Heart left ventricle (tissue), 13 donors: Measurements from ENCODE around the gene SBSN.

ENCODE experiments used
- CTCF ChIP-seq, 12 donors: fragments of 200-600 bp; sonication (generic) in 4 of 12; IDR thresholded peaks; one replicate each; pipeline versions ENCODE4 v1.5.0 to v1.8.0; 2018 to 2022; ENCODE audit warnings: antibody characterized with exemption in 12 of 12, mild to moderate bottlenecking in 5 of 12
- POLR2A ChIP-seq, 2 donors: fragments of 450-650 bp; IDR thresholded peaks; one replicate each; pipeline ENCODE4 v1.6.1; 2017; ENCODE audit warnings: antibody characterized with exemption in 2 of 2, mild to moderate bottlenecking in 2 of 2, moderate library complexity in 2 of 2
- donor health status: ischemic (EF 13 %, LVEDD 7.1; RV severe dilation, severe dysfunction).
- donor health status: DM: no; HTN: yes; CAD: no.
- donor health status: DM: no; HTN: no; CAD: no.
- donor health status: ischemic (EF 25% LVEDD 6.9; RV normal size, moderate dysfunction).
- donor health status: ischemic (EF 25% LVEDD 5.7; RV mildly dilated, moderate dysfunction).
- donor health status: ischemic (EF 35%, LVEDD 5.7; RV mildly dilated, moderate dysfunction).
- donor health status: nonischemic (EF 11% LVEDD 7.7; RV severe dilation, severe dysfunction).
- donor health status: DM: yes; HTN: yes; CAD: no.
- donor health status: PGD.
- donor health status: ischemic (EF 29% LVEDD 5.4; RV normal size, mild dysfunction).
- donor health status: nonischemic (EF 23%, LVEDD 6.1; RV moderate dilation, normal function).

GRCh38 chr19:35551091-35551810 is 23.1 kb upstream of the SBSN start:
- no peak for TF ChIP-seq CTCF (IDR thresholded peaks at IDR 0.05)
- TF ChIP-seq POLR2A (IDR thresholded peaks at IDR 0.05) = no peak
